Neural cell (in vitro differentiated cells): ENCODE results near the gene KLHL21. TPM values are rescaled to one million over a fixed set of nuclear protein-coding genes. Genes with fewer than 3 reads are reported as not detected.

ENCODE experiments used
- H2AFZ ChIP-seq: fragments of 200-600, 300-800 bp; sonication (generic), shearing (Covaris generic); 2 replicates; pipeline ENCODE4 v1.6.0; 2014; ENCODE audit warnings: low read depth, mild to moderate bottlenecking, antibody characterized with exemption, low read length, moderate library complexity
- H3F3A ChIP-seq: fragments of 200-600 bp; shearing (Covaris generic); 2 replicates; pipeline ENCODE4 v1.6.1; 2016; ENCODE audit warnings: mild to moderate bottlenecking, moderate library complexity, mixed read lengths, antibody characterized with exemption, low read length; ENCODE audit not compliant: insufficient read depth, poor library complexity, severe bottlenecking
- H3K27ac ChIP-seq: fragments of 200-600, 300-800 bp; sonication (generic), shearing (Covaris generic); 2 replicates; pipeline ENCODE4 v1.5.1; 2014; ENCODE audit warnings: mild to moderate bottlenecking, low read length, moderate library complexity
- H3K27me3 ChIP-seq: fragments of 300-800, 200-600 bp; sonication (generic), shearing (Covaris generic); 2 replicates; pipeline ENCODE4 v1.6.0; 2014; ENCODE audit warnings: mild to moderate bottlenecking, low read depth, low read length, moderate library complexity; ENCODE audit not compliant: insufficient read depth
- H3K36me3 ChIP-seq: fragments of 300-800, 200-600 bp; sonication (generic), shearing (Covaris generic); 2 replicates; pipeline ENCODE4 v1.5.1; 2014; ENCODE audit warnings: mild to moderate bottlenecking, antibody characterized with exemption, low read length, moderate library complexity; ENCODE audit not compliant: insufficient read depth
- H3K4me2 ChIP-seq: fragments of 300-800, 200-600 bp; sonication (generic), shearing (Covaris generic); 2 replicates; pipeline ENCODE4 v1.6.0; 2014; ENCODE audit warnings: mild to moderate bottlenecking, low read length
- H3K4me3 ChIP-seq: fragments of 300-800, 200-600 bp; sonication (generic), shearing (Covaris generic); 2 replicates; pipeline ENCODE4 v1.5.1; 2014; ENCODE audit warnings: mild to moderate bottlenecking, low read length, moderate library complexity
- H3K79me2 ChIP-seq: fragments of 200-600 bp; shearing (Covaris generic); replicated peaks from 2 replicates; pipeline ENCODE4 v1.6.0; 2014; ENCODE audit warnings: mild to moderate bottlenecking, low read length, moderate library complexity; ENCODE audit not compliant: insufficient read depth
- H3K9ac ChIP-seq: fragments of 300-800, 200-600 bp; sonication (generic), shearing (Covaris generic); 2 replicates; pipeline ENCODE4 v1.6.1; 2016; ENCODE audit warnings: mild to moderate bottlenecking, low read length, mixed read lengths
- H3K9me2 ChIP-seq: fragments of 200-600 bp; shearing (Covaris generic); 2 replicates; pipeline ENCODE4 v1.6.1; 2016; ENCODE audit warnings: mild to moderate bottlenecking, low read length, mixed read lengths; ENCODE audit not compliant: insufficient read depth
- H3K9me3 ChIP-seq: fragments of 200-600, 300-800 bp; sonication (generic), shearing (Covaris generic); 2 replicates; pipeline ENCODE4 v1.6.1; 2016; ENCODE audit warnings: mild to moderate bottlenecking, mixed run types, low read length, moderate library complexity, mixed read lengths
- H4K20me1 ChIP-seq: fragments of 200-600 bp; shearing (Covaris generic); 2 replicates; pipeline ENCODE4 v1.6.1; 2016; ENCODE audit warnings: mild to moderate bottlenecking, mixed run types; ENCODE audit not compliant: insufficient read depth
- EP300 ChIP-seq: fragments of 450-650 bp; conservative IDR thresholded peaks from 2 replicates; pipeline ENCODE4 v1.6.1; 2014; ENCODE audit warnings: antibody characterized with exemption, mild to moderate bottlenecking, moderate library complexity; ENCODE audit not compliant: poor library complexity, severe bottlenecking
- EZH2 ChIP-seq: fragments of 200-600, 300-800 bp; shearing (Covaris generic), sonication (generic); IDR thresholded peaks from 2 replicates; pipeline ENCODE4 v1.6.1; 2014; ENCODE audit warnings: antibody characterized with exemption, low read length, borderline replicate concordance, mild to moderate bottlenecking; ENCODE audit not compliant: insufficient read depth, poor library complexity, severe bottlenecking
- MXI1 ChIP-seq: fragments of 450-650 bp; conservative IDR thresholded peaks from 2 replicates; pipeline ENCODE4 v1.6.1; 2014; ENCODE audit warnings: antibody characterized with exemption, mild to moderate bottlenecking; ENCODE audit not compliant: poor library complexity, severe bottlenecking
- POLR2AphosphoS5 ChIP-seq: IDR thresholded peaks from 2 replicates; pipeline ENCODE4 v1.6.1; 2012
- RAD21 ChIP-seq: fragments of 450-650 bp; conservative IDR thresholded peaks from 2 replicates; pipeline ENCODE4 v1.6.1; 2014; ENCODE audit warnings: antibody characterized with exemption, mild to moderate bottlenecking, moderate library complexity
- SMC3 ChIP-seq: fragments of 450-650 bp; conservative IDR thresholded peaks from 2 replicates; pipeline ENCODE4 v1.6.1; 2014; ENCODE audit warnings: antibody characterized with exemption, mild to moderate bottlenecking, moderate library complexity; ENCODE audit not compliant: poor library complexity
- TAF1 ChIP-seq: IDR thresholded peaks from 2 replicates; pipeline ENCODE4 v1.6.1; 2012; ENCODE audit warnings: low read depth
- polyA plus RNA-seq: library from polyadenylated mRNA; depleted of rRNA; stranded (reverse); fragments of >200 nt; gene quantifications from 2 replicates; pipeline ENCODE4 v1.2.3, GENCODE V29; 2014
- TF ChIP-seq, protein P1 (sequence below): IDR thresholded peaks from 2 replicates; pipeline ENCODE4 v1.6.1; 2012; ENCODE audit warnings: borderline replicate concordance
- TF ChIP-seq, protein P2 (sequence below): fragments of 450-650 bp; IDR thresholded peaks from 2 replicates; pipeline ENCODE4 v1.5.1; 2014; ENCODE audit warnings: antibody characterized with exemption, mild to moderate bottlenecking, moderate library complexity; ENCODE audit not compliant: poor library complexity, severe bottlenecking

The KLHL21 gene
- polyA plus RNA-seq, 1 donor from 2014 or later: 8.4 TPM

DNA sequence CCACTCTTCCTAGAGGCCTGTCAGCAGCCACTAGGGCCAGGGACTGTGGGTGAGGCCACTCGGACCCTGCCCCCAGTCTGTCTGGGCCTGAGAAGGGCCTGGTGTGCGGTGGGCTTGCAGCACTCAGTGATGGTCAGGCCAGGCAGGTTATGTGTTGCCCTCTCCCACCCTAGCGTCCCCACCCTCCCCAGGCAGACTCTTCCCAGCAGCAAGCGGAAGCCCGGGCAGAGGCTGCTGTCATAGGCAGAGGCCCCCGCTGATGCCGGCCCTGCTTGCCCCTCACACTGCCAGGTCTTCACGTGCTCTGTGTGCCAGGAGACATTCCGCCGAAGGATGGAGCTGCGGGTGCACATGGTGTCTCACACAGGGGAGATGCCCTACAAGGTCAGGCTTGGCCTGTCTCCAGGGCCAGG, 16.3 kb downstream of the KLHL21 start:
- Histone ChIP-seq H3K36me3 (no peaks in the 10 kb centered on the region), H3K4me2 (no peak overlapping the region), H3K79me2 (peaks cover 3% of the 10 kb centered on the region), H4K20me1 (no peaks in the 10 kb centered on the region), H3K4me3 (no peak overlapping the region), H3F3A (no peaks in the 10 kb centered on the region), H3K9ac (no peak overlapping the region), H3K27ac (no peak overlapping the region), H3K9me3 (no peaks in the 10 kb centered on the region), H3K9me2 (no peaks in the 10 kb centered on the region), H3K27me3 (no peaks in the 10 kb centered on the region), H2AFZ (no peak overlapping the region)
- TF ChIP-seq SMC3: no peak
- TF ChIP-seq, protein P1, sequence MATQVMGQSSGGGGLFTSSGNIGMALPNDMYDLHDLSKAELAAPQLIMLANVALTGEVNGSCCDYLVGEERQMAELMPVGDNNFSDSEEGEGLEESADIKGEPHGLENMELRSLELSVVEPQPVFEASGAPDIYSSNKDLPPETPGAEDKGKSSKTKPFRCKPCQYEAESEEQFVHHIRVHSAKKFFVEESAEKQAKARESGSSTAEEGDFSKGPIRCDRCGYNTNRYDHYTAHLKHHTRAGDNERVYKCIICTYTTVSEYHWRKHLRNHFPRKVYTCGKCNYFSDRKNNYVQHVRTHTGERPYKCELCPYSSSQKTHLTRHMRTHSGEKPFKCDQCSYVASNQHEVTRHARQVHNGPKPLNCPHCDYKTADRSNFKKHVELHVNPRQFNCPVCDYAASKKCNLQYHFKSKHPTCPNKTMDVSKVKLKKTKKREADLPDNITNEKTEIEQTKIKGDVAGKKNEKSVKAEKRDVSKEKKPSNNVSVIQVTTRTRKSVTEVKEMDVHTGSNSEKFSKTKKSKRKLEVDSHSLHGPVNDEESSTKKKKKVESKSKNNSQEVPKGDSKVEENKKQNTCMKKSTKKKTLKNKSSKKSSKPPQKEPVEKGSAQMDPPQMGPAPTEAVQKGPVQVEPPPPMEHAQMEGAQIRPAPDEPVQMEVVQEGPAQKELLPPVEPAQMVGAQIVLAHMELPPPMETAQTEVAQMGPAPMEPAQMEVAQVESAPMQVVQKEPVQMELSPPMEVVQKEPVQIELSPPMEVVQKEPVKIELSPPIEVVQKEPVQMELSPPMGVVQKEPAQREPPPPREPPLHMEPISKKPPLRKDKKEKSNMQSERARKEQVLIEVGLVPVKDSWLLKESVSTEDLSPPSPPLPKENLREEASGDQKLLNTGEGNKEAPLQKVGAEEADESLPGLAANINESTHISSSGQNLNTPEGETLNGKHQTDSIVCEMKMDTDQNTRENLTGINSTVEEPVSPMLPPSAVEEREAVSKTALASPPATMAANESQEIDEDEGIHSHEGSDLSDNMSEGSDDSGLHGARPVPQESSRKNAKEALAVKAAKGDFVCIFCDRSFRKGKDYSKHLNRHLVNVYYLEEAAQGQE: no peak

DNA sequence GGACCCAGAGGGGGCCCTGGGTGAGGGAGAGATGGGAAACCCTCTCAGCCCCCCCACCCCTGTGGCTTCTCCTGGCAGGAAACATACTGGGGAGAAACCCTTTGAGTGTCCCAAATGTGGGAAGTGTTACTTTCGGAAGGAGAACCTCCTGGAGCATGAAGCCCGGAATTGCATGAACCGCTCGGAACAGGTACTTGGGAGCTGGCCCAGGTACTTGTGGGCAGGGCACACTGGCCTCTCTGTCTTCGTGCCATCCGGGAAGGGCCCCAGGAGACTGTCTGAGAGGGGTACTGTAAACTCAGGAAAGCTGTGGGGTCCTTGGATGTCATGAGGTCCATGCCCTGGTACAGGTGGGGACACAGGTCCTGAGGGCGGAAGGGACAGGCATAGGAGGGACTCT, 16.8 kb downstream of the KLHL21 start:
- Histone ChIP-seq H3K79me2 (peaks cover 8% of the 10 kb centered on the region), H3K4me2 (no peak overlapping the region), H3K27me3 (no peaks in the 10 kb centered on the region), H3K4me3 (no peak overlapping the region), H3K36me3 (no peaks in the 10 kb centered on the region), H4K20me1 (no peaks in the 10 kb centered on the region), H3K9me3 (no peaks in the 10 kb centered on the region), H3K27ac (no peak overlapping the region), H3K9ac (no peak overlapping the region), H3F3A (no peaks in the 10 kb centered on the region), H2AFZ (no peak overlapping the region), H3K9me2 (no peaks in the 10 kb centered on the region)
- TF ChIP-seq, protein P1: no peak
- TF ChIP-seq SMC3 (no peak), MXI1 (no peak), EP300 (no peak), EZH2 (no peak), TAF1 (no peak), POLR2AphosphoS5 (no peak), RAD21 (no peak)
- TF ChIP-seq, protein P2, sequence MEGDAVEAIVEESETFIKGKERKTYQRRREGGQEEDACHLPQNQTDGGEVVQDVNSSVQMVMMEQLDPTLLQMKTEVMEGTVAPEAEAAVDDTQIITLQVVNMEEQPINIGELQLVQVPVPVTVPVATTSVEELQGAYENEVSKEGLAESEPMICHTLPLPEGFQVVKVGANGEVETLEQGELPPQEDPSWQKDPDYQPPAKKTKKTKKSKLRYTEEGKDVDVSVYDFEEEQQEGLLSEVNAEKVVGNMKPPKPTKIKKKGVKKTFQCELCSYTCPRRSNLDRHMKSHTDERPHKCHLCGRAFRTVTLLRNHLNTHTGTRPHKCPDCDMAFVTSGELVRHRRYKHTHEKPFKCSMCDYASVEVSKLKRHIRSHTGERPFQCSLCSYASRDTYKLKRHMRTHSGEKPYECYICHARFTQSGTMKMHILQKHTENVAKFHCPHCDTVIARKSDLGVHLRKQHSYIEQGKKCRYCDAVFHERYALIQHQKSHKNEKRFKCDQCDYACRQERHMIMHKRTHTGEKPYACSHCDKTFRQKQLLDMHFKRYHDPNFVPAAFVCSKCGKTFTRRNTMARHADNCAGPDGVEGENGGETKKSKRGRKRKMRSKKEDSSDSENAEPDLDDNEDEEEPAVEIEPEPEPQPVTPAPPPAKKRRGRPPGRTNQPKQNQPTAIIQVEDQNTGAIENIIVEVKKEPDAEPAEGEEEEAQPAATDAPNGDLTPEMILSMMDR: no peak
